Muscle layer of duodenum (tissue), 2 donors: ENCODE data around the gene CSNK1G1.
A peak's percentile ranks its signal among the peaks of the same experiment; 100 is the strongest.

Experiments
- H3K27ac ChIP-seq: one replicate; pipeline ENCODE4 v1.7.0; 2013; ENCODE audit warnings: mild to moderate bottlenecking, low read length
- H3K27me3 ChIP-seq: one replicate; pipeline ENCODE4 v1.7.0; 2013; ENCODE audit warnings: low read depth, mild to moderate bottlenecking, control low read depth, low read length
- H3K36me3 ChIP-seq, 2 donors: one replicate each; pipeline ENCODE4 v1.7.0; 2013; ENCODE audit warnings: low read length in 2 of 2, control low read depth in 1 of 2, mild to moderate bottlenecking in 1 of 2; ENCODE audit not compliant: insufficient read depth in 2 of 2, control insufficient read depth in 1 of 2
- H3K4me1 ChIP-seq, 2 donors: one replicate each; pipeline ENCODE4 v1.7.0; 2013; ENCODE audit warnings: low read length in 2 of 2, mild to moderate bottlenecking in 2 of 2, control low read depth in 1 of 2, moderate library complexity in 1 of 2; ENCODE audit not compliant: insufficient read depth in 2 of 2, control insufficient read depth in 1 of 2
- H3K4me3 ChIP-seq, 2 donors: one replicate each; pipeline ENCODE4 v1.7.0; 2013; ENCODE audit warnings: low read length in 2 of 2, low read depth in 1 of 2, mild to moderate bottlenecking in 1 of 2
- H3K9me3 ChIP-seq, 2 donors: one replicate each; pipeline ENCODE4 v1.7.0; 2013; ENCODE audit warnings: low read length in 2 of 2, control low read depth in 1 of 2, mild to moderate bottlenecking in 1 of 2; ENCODE audit not compliant: control insufficient read depth in 1 of 2
- donor health status: healthy.

CSNK1G1 gene

DNA sequence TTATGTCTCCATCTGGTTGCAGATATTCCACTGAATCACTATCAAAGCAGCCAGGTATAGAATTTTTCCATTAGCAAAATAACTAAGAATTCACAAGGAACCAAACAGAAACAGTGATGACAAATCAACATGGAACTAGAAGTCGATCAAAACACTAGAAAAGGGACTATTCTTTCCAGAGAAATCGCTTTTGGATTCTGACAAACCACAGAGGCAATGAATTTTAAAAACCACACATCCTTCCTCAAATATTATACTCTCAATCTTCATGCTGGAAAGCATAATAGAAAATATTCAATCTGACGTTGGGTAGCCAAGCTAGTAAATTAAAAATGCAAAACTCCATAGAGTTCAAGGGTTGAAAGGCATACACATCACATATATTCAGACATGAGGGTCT lies 99.9 kb downstream of the CSNK1G1 start:
- H3K27ac ChIP-seq, result no peak overlapping the region
- no peaks in the 10 kb centered on the region for H3K4me1 ChIP-seq
- H3K9me3 ChIP-seq, result no peaks in the 10 kb centered on the region
- no peaks in the 10 kb centered on the region for H3K36me3 ChIP-seq
- no peak overlapping the region for H3K4me3 ChIP-seq
- H3K27me3 ChIP-seq, result no peaks in the 10 kb centered on the region

DNA sequence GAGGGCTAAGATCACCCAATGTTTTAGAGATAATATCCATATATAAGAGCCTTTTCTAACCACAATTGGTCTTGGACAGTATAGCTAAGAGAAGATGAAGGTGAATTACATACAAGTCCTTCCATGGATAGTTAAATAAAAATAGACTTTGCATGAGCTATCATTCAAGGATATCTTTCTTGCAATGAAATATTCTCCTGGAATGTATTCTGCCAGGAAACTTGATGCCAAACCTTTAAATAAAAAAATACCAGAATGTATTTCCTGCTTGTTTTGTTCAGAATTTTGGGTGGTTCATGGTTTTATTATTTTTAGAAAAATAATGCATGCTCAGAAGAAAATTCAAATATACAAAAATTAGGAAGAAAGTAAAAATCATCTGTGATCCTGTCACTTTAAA lies 104.3 kb downstream of the CSNK1G1 start:
- no peaks in the 10 kb centered on the region for H3K9me3 ChIP-seq
- H3K4me3 ChIP-seq, result no peak overlapping the region
- H3K36me3 ChIP-seq, result peaks cover 0 to 6% of the 10 kb centered on the region in 2 donors
- no peaks in the 10 kb centered on the region for H3K27me3 ChIP-seq
- peaks cover 0 to 5% of the 10 kb centered on the region in 2 donors for H3K4me1 ChIP-seq
- no peak overlapping the region for H3K27ac ChIP-seq

DNA sequence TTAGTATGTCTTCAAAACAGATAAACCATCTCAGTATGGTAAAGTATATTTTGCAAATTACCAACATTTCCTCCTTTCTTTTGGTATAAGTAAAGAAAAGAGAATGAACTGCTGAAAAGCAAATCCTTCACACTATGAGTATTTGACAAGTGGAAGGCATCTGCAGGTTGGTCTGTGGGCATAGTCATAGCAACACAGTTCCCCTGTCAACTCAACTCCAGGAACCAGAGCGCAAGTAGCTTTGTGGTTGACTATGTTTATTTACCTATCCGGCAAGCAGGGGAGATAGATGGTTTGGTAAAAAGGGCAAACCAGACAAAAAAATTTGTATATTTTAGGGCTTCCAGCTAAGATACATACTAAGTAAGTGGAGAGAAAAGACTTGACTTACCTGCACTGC lies 104.9 kb downstream of the CSNK1G1 start:
- H3K27me3 ChIP-seq, result no peaks in the 10 kb centered on the region
- no peak overlapping the region for H3K27ac ChIP-seq
- H3K4me1 ChIP-seq, result peaks cover 0 to 5% of the 10 kb centered on the region in 2 donors
- no peaks in the 10 kb centered on the region for H3K9me3 ChIP-seq
- peaks cover 0 to 6% of the 10 kb centered on the region in 2 donors for H3K36me3 ChIP-seq
- no peak overlapping the region for H3K4me3 ChIP-seq

DNA sequence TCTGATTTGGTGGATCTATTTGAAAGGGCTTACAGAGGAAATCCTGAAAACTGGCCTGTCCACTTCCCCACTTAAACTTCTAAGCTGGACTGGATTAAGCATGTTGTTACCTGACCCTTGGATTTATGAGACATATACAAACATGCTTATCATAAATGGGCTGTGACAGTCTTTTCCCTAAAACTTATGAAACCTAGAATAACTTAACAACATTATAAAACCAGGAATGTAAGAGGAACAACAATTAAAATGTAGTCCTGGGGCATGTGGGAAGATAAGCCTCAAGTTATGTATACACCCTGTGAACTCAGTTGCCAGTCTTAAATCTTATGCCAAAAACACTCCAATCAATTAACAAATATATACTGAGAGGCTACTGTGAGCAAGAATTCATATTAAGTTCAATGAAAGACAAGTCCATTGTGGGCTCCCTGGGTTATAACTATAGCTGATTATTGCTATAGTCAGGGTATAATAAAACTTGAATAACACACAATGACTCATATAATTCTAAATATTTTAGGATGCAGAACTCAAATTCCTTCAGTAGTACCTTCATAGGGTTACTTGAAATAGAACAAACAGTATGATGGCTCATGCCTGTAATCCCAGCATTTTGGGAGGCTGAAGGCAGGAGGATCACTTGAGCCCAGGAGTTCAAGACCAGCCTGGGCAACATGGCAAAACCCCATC lies 105.9 kb downstream of the CSNK1G1 start:
- Histone ChIP-seq H3K9me3 (no peaks in the 10 kb centered on the region), H3K36me3 (peaks cover 0 to 6% of the 10 kb centered on the region in 2 donors), H3K27ac (no peak overlapping the region), H3K4me3 (no peak overlapping the region), H3K27me3 (no peaks in the 10 kb centered on the region), H3K4me1 (peaks cover 0 to 5% of the 10 kb centered on the region in 2 donors)

DNA sequence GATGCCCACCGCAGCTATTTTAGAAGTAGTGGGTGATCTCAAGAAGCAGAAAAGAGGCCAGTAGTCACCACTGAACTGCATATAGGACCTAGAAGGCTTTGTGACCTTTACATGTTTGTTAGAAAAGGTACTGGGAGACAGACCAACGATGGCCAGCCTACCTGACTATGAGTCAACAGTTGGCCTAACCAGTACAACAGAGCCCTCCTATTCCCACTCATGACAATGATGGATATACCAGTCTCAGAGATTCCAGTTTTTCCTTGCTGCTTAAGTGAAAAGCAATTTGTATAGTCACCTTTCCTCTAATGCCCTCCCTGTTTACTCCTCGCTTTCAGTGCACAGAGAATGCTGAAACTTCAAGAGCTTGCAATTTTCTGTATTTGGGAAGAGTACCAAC lies 106.6 kb downstream of the CSNK1G1 start:
- Histone ChIP-seq H3K9me3 (no peaks in the 10 kb centered on the region), H3K4me3 (no peak overlapping the region), H3K4me1 (peaks cover 0 to 5% of the 10 kb centered on the region in 2 donors), H3K36me3 (peaks cover 0 to 6% of the 10 kb centered on the region in 2 donors), H3K27ac (no peak overlapping the region), H3K27me3 (no peaks in the 10 kb centered on the region)

GRCh38 chr15:64247906-64248541 lies 107.9 kb downstream of the CSNK1G1 start:
- Histone ChIP-seq H3K36me3 (peaks cover 0 to 6% of the 10 kb centered on the region in 2 donors), H3K9me3 (no peaks in the 10 kb centered on the region), H3K27me3 (no peaks in the 10 kb centered on the region), H3K27ac (peak overlapping the region; percentile 58), H3K4me1 (peaks cover 0 to 5% of the 10 kb centered on the region in 2 donors), H3K4me3 (no peak overlapping the region)

DNA sequence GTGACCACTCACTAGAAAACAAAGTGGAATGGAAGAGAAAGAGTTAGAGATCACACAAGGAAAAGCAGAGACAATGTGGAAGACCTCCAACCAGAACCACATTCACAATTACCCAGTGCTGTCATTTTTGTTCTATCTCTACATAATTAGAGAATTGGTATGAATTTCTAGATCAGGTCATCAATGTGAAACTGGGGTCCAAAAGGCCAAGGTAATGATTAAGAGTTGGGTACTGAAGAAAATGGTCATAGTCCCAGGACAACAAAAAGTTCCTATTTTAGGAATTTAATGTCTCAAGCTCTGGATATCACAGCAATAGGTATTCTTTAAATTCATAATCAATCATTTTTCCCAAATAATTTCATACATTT lies 108.5 kb downstream of the CSNK1G1 start:
- peaks cover 0 to 6% of the 10 kb centered on the region in 2 donors for H3K36me3 ChIP-seq
- H3K27me3 ChIP-seq, result no peaks in the 10 kb centered on the region
- H3K4me3 ChIP-seq, result no peak overlapping the region
- peak overlapping the region; percentile 58 for H3K27ac ChIP-seq
- H3K9me3 ChIP-seq, result no peaks in the 10 kb centered on the region
- peaks cover 0 to 5% of the 10 kb centered on the region in 2 donors for H3K4me1 ChIP-seq

- H3K27ac ChIP-seq, result no peak overlapping the region
Observed at GRCh38 chr15:64246364-64247189, 109.4 kb downstream of the CSNK1G1 start.

GRCh38 chr15:64245405-64245804 lies 110.6 kb downstream of the CSNK1G1 start:
- Histone ChIP-seq H3K4me3 (no peak overlapping the region), H3K27ac (no peak overlapping the region), H3K27me3 (no peaks in the 10 kb centered on the region), H3K9me3 (no peaks in the 10 kb centered on the region), H3K4me1 (peaks cover 0 to 5% of the 10 kb centered on the region in 2 donors), H3K36me3 (peaks cover 0 to 6% of the 10 kb centered on the region in 2 donors)

More at GRCh38 chr15:64246364-64247189, 109.4 kb downstream of the CSNK1G1 start:
- no peak overlapping the region for H3K4me3 ChIP-seq
- H3K36me3 ChIP-seq, result peaks cover 0 to 6% of the 10 kb centered on the region in 2 donors
- H3K9me3 ChIP-seq, result no peaks in the 10 kb centered on the region
- peaks cover 0 to 5% of the 10 kb centered on the region in 2 donors for H3K4me1 ChIP-seq
- H3K27me3 ChIP-seq, result no peaks in the 10 kb centered on the region

DNA sequence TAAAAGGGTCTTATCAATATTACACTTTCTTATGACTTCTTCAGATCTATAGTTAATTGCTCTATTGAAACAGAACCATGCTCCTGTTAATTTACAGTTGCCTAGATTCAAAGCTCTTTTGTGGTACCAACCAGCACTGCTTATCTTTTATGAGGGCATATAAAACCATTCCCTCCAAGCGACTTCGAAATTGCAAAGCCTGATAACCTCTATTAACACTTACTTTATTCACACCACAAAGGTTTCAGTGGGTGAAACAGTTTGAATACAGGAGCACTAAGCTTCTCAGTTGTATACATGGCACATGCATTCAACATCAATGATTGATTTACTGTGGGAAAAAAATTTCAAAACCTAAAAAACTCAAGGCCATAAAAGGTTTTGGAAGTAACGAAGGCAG lies 118.3 kb downstream of the CSNK1G1 start:
- no peaks in the 10 kb centered on the region for H3K9me3 ChIP-seq
- no peaks in the 10 kb centered on the region for H3K27me3 ChIP-seq
- H3K4me1 ChIP-seq, result no peaks in the 10 kb centered on the region
- no peak overlapping the region for H3K27ac ChIP-seq
- H3K36me3 ChIP-seq, result no peaks in the 10 kb centered on the region
- H3K4me3 ChIP-seq, result no peak overlapping the region

DNA sequence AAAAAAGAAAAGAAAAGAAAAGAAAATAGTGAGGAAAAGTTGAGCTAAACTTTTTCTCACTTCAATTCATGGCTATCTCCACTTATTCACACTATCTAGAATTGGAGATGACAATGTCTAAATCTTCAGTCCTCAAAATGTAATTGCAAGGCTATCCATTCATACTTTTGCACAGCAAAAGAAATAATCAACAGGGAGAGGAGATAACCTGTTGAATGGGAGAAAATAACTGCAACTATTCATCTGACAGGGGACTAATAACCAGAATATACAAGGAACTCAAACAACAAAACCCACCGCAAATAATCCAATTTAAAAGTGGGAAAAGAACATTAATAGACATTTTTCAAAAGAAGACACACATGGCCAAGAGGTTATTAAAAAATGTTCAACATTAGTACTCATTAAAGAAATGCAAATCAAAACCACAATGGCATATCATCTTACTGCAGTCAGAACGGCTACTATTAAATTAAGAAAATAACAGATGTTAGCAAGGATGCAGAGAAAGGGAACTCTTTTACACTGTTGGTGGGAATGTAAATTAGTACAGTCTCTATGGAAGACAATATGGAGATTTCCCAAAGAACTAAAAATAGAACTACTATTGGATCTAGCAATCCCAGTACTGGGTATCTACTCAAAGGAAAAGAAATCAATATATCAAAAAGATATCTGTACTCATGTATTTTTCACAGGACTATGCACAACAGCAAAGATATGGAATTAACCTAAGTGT lies 119.6 kb downstream of the CSNK1G1 start:
- no peaks in the 10 kb centered on the region for H3K9me3 ChIP-seq
- H3K4me3 ChIP-seq, result no peak overlapping the region
- no peaks in the 10 kb centered on the region for H3K27me3 ChIP-seq
- no peak overlapping the region for H3K27ac ChIP-seq
- no peaks in the 10 kb centered on the region for H3K4me1 ChIP-seq
- no peaks in the 10 kb centered on the region for H3K36me3 ChIP-seq
